Femur (tissue), 1 donor: Measurements from ENCODE around the gene RIPOR3.
"Not testable (repeated sequence)": the region's sequence is repeated elsewhere in the genome, so short reads cannot be mapped to it uniquely, and the experiment has no call there.

Experiments
- DNase-seq: peaks from one replicate; pipeline ENCODE4 v3.0.0-alpha.2; 2017

The RIPOR3 gene

DNA sequence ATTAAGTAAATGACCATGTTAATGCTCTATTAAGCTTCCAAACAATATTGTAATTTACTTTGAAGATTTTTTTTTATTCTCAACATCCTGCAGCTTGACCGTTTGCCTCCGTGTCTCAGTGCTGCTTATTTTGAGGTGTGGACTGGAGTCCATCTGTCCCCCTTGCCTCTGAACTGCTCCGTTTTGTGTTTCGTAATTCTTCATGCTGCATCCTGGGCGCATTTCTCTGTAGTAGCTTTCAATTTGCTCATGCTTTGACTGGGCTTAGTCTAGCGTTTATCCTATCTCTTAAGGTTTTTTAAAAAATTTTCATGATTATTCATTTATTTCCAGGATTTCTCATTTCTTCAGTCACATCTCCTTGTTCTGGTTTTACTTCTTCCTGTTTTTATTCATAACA, 143.4 kb downstream of the RIPOR3 start:
- DNase-seq, result no peak

GRCh38 chr20:50546729-50547314, 144.5 kb downstream of the RIPOR3 start:
- DNase-seq, result no peak

GRCh38 chr20:50545126-50545525, 146.2 kb downstream of the RIPOR3 start:
- no peak for DNase-seq

DNA sequence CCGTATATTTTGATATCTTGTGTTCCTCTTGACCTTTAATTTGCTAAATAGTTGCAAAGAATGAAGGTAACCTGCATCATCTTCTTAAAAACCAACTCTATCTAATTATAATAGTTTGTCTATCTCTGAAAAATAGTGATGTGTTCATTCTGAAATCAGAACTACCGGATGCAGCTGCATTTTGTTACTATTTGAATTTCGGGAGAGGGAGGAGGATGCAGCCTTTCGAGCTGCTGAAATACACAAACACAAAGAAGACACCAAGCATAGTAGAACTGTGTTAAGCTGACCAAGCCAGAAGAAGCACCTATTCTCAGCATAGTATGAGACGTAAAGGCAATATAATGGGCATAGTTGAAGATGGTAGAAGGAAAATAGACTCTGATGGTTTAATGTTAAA, 148.0 kb downstream of the RIPOR3 start:
- no peak for DNase-seq

DNA sequence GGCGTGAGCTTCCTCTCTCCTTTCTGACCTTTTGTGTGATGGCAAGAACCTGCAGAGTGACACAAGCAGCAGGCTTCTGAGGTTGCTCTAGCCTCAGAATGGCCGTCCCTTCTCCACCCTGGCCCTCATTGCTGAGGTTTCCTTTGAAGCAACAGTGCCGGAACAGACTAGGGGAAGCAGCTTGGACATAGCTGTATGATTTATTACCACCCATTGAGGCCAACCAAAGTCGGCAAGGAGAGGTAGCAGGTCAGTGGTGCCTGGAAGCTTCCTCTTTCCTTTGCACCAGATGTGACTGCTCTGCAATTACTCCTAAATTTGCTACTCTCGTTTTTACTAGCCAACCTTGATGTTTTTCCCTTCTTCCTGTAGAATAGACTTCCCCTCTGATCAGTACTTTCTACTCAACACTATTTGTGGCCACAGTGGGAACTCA, 149.7 kb downstream of the RIPOR3 start:
- no peak for DNase-seq

- no peak for DNase-seq
Measured at GRCh38 chr20:50540620-50541605, 150.4 kb downstream of the RIPOR3 start.

GRCh38 chr20:50539798-50540197, 151.5 kb downstream of the RIPOR3 start:
- DNase-seq, result not testable (repeated sequence)

DNA sequence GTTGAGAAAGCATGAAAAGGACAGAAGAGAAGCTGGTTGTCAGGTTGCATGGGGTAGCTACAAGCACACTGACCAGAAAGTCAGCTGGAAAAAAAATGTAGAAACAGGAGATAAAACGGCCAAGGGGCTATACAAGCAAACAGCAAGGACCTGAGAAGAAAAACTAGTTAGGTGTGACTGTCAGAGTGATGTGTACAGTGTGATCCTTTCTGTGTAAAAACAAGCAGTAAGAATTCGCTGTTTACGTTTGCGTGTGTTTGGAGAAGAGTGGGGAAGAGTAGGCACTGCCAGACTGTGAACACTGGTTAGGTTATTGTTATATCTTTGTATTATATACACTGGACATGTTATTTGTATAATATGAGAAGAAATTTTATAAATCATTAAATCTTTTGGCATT, 153.1 kb downstream of the RIPOR3 start:
- no peak for DNase-seq

DNA sequence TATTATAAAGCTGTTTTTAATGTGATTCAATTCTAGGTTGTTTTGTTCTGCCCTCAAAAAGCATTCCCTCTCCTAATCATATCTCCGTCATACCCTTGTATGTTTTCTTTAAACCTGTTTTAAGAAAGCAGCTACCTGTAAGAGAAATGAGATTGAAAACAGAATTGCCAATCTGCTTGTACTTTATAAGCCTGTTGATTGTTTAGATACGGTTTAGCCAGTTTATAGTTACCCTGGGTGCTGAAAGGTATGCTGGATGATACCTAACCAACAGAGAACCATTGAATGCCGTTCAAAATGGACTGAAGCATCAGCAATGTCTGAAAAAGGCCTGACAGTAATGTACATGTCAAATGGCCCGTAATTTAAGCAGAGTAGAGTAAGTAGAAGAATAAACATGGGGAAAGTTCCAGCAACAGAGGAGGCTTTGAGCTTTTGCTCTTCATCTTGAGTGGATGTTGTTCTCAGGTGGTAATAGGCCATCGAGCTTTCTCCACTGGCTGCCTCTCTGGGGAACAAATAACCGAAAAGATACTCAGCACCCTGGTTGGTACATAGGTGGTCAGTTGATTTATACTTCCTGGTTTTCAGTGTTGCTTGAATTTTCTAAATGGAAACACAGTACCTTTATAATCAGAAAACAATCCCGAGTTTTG, 153.7 kb downstream of the RIPOR3 start:
- no peak for DNase-seq

DNA sequence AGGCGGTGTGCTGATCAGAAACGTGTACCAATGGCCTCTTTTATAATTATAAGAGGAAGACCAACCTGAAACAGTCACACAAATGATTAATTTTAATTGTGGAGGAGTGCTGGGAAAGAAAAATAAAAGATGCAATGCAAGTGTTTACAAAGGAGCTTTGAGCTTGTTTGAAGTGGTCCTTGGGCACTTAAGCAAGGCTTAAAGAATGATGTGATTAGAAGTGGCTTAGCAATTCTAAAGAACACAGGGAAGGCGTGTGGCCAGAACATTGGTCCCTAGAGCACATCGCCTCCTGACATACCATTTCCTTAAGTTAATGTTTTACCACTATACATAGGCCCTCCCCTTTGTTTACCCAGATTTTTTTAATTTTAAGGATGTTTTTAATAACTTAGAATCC, 155.0 kb downstream of the RIPOR3 start:
- no peak for DNase-seq
